ENCODE measurements around the gene CYP2U1.

- TF ChIP-seq, protein P1, sequence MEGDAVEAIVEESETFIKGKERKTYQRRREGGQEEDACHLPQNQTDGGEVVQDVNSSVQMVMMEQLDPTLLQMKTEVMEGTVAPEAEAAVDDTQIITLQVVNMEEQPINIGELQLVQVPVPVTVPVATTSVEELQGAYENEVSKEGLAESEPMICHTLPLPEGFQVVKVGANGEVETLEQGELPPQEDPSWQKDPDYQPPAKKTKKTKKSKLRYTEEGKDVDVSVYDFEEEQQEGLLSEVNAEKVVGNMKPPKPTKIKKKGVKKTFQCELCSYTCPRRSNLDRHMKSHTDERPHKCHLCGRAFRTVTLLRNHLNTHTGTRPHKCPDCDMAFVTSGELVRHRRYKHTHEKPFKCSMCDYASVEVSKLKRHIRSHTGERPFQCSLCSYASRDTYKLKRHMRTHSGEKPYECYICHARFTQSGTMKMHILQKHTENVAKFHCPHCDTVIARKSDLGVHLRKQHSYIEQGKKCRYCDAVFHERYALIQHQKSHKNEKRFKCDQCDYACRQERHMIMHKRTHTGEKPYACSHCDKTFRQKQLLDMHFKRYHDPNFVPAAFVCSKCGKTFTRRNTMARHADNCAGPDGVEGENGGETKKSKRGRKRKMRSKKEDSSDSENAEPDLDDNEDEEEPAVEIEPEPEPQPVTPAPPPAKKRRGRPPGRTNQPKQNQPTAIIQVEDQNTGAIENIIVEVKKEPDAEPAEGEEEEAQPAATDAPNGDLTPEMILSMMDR (IDR thresholded peaks at IDR 0.05 in 8 of 11, conservative IDR thresholded peaks at IDR 0.05 in 3 of 11), result peak; percentile 45 to 88 (median 77)
- no peak for TF ChIP-seq POLR2AphosphoS5 (IDR thresholded peaks at IDR 0.05)
These were observed 18.0 kb upstream of the CYP2U1 start for GRCh38 chr4:107913283-107913899.

All from spleen (tissue), 7 donors.